ENCODE data around the gene NPAS2.

The NPAS2 gene

DNA sequence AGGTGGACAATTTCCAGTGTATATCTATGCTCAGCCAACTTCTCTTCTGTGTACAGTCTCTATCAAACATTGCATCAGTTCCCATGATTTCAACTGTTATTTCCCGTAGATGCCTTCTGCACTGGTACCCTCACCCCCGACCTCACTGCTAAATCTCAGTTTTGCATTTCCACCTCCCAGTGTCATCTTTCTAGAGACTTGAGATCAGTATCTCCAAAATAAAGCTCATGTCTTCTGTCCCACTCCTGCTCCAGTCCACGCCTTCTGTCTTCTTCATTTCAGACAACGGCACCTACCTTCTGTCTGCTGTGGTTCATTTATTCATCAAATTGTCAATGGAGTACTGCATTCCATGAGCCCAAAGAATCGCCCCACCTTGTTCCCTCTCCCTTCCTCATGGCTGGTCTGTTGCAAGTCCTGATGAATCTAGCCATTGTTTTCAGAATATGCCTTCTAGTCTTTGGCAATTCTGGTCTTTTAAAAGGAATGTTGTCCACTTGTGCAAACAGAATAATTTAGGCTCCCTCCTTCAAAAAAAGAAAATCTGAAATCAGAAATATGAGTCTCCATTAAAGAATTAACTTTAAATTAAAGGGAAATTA, 23.3 kb upstream of the NPAS2 start:
- no peak for DNase-seq

DNA sequence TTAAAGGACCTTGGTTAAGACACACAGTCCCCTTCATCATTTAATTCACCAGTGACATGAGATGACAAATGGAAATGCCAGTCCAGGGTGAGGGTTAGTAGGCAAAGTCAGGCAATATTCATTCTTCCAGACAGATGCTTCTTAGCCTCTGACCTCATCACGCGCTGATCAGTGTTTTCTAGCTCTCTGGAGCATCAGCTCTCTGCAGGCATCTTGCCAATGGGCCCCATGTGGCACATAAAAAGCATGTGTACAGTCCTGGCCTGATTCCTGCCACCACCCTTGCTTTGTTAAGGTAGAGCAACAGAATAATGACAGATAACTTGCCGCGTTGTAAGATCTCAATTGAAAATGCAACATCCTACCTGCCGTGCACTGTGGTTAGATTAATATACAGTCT, 20.3 kb upstream of the NPAS2 start:
- no peak for DNase-seq

DNA sequence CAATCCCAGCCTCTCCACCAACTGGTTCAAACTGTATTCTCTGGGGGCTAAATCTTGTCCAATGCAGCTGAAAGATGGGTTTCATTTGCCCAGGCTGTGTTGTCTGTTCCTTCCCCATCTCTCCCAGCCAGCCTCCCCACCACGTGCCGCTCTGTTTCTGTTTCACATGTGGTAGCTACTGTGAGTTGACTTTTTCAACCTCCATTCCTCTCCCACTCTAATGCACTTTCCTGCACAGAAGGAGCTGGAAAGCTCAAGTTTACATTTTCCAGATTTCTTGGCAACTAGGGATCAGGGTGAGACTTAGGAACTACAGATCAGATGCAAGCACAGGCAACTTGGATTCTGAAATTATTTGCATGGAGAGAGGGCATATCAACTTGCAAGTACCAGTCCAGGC, 19.0 kb upstream of the NPAS2 start:
- DNase-seq: no peak

DNA sequence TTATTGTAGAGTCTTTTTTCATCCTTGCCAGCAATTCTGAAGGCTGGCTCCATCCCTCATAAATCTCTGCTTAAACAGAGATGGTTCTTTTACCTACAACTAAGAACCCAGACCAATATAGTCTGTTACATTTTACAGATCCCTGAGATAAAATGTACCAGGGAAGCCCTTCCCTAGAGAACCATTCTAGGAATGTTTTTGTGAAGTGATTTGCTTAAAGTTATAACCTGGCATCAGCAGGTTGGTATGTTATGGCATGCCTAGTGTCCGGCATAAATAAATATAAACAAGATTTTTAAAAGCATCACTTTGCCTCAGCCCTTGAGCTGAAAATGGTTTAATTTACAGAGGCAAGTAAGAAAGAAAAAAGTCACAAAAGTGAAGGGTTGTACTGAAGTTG, 18.5 kb upstream of the NPAS2 start:
- no peak for DNase-seq

DNA sequence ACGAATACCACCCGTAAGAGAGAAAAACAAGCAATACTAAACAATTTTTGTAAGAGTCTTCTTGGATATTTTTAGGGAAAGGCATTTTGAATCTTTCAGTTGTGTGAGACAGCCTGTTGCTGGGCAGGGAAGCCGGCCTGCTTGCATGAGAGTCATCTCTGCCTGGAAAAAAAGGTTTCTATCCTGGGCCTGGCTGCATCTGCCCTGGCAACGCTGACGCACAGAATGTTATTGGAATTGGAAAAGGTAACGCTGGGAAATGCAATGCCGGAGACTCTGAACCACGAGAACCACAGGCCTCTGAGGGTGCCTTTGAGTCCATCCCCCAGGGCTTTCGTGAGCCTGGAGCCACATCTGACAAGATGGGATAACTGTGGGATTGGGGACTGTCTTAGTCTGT, 17.9 kb upstream of the NPAS2 start:
- no peak for DNase-seq

DNA sequence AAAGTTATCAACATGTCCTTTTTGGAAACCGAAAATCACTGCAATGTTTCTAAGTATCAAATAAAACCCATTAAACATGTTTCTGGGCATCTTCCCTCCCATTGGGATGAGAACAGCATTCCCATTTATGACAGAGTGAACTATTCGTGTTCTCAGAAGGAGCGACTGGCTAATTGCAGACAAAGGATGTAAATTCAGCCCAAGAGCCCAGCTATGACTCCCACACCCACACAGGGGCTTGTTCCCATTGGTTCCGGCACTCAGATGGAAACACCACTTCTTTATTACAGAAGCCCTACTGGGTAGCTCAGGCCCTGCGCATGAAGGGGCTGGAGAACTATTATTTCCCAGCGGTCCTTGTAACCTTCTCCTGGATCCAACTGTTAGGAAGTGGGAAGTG, 16.6 kb upstream of the NPAS2 start:
- DNase-seq: no peak

DNA sequence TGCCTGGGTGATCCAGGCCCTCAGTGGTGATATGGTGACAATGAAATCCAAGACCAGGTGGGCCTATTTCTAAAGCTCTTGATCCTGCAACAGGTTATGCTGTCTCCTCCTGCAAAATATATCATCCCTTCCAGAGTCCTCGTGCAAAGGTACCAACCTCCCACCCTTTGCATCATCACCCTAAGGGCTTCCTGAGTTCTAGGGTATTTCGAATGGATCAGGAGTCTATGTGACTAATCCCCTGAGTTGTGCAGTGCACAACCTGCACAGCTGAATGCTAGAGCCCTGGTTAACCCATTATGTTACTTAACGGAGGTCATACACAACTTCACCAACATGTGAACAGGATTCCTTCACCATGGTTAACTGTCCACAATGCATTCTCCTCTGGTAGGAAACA, 13.4 kb upstream of the NPAS2 start:
- no peak for DNase-seq

DNA sequence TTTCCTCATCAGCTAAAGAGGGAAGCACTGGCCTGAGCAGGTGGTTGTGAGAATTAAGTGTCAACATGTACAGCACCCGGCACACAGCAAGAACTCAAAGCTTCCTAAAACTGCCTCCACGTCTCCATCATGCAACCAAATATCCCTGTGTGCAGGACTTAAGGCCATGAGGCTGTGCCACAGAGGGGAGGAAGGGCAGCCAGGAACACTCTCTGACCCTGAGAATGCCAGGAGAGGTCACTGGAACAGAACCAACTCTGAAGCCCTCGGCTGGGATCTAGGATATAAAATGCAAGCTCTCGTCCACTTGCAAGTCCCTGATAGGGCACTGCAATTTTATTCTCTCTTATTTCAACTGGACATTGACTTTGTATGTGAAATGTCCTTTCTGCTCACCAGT, 12.2 kb upstream of the NPAS2 start:
- DNase-seq: no peak

DNA sequence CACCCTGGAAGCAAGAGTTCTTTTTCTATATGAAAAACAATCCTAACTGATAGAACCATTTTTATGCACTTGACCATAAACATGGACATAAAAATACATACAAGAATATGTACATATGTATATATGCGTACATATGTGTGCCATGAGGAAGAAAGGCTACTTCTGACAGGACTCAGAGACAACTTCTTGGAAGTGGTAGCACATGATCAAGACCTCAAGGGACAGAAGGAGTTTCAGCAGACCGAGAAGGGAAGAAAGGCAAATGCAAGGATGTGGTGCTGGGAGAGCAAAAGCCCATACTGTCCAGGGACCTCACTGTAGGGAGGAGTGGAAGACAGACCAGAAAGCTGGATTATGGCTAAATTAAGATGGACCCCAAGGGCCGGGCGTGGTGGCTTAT, 11.4 kb upstream of the NPAS2 start:
- DNase-seq: no peak

DNA sequence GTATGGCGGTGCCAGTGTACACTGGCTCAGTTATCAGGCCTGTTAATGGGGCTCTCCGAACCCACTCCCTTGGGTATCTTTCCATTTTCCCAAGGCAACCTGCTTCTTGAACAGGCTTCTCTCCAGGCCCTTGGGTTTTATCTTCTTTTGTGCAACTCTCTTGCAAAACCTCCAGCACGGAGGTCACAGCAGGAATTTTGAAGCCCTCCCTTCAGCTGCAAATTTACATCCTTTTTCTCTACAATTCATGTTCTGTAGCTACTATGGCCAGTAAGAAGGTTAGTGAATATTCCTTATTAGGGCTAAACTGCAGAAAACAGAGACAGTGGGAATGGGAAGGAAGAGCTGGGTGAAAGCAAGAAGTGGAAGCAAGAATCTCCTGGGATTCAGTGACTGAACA, 10.4 kb upstream of the NPAS2 start:
- no peak for DNase-seq

DNA sequence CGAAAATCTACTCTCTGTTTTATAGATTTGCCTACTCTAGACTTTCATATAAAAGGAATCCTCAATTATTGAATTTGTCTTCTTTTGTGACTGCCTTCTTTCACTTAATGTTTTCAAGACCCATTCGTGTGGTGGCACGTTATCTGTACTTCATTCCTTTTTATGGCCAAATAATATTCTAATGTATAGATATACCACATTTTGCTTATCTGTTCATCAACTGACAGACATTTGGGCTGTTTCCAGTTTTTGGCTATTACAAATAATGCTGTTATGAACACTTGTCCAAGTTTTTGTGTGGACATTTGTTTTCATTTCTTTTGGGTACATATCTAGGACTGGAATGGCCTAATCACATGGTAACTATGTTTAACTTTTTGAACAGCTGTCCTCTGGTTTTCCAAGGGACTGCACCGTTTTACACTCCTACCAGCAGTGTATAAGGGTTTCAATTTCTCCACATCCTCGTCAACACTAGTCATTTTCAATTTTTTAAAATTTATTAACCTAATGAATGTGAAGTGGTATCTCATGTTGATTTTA, 9.3 kb upstream of the NPAS2 start:
- DNase-seq: no peak

DNA sequence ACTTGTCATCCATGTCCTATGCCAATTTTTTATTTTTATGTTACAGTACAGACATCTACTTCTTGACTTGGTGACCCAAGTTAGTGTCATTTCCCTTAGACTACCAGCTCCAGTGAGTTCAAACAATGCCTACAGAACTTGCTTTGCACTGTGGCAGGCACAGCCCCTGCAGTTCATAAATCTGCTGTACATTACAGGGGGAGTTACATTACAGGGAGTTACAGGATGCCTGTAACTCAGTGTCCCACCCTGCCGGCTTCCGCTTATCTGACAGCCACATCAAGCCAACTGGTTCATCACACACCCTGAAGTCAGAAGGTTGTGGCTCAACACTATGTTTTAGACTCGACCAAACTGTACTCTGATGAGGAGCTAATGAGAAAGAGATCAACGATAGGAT, 7.8 kb upstream of the NPAS2 start:
- no peak for DNase-seq

DNA sequence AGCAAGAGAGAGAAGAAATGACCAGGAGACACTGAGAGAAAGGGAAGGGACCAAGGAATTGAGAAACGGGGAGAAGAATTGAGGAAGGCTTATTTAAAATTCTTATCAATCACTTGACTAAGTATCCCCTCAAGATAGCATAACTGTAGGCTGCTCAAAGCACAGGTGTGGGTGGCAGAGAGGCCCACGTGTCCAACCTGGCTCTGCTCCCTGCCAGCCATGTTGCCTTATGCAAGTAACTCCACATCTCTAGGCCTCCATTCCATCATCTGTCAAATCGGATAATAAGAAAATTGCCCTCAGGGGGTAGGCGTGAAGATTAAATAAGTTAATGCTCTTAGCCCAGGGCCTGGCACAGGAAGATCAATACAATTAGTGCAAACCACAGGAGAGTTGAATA, 7.4 kb upstream of the NPAS2 start:
- DNase-seq: no peak

DNA sequence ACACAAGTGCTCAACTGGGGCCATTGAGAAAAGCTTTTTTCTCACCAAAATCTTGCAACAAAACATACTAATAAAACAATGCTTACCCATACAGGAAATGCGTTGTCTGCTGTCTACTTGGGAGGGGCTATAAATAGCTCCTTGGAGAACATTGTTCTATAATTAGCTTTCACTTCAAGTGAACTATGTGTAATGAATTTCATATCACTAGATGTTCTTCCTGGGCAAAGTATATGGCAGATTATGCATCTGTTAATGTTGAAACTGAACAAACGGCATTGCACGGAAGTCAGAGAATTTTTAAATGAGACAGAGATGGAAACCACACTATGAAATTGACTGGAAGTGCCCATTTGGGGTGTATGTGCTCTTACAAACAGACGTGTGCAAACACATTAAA, 6.4 kb upstream of the NPAS2 start:
- no peak for DNase-seq

DNA sequence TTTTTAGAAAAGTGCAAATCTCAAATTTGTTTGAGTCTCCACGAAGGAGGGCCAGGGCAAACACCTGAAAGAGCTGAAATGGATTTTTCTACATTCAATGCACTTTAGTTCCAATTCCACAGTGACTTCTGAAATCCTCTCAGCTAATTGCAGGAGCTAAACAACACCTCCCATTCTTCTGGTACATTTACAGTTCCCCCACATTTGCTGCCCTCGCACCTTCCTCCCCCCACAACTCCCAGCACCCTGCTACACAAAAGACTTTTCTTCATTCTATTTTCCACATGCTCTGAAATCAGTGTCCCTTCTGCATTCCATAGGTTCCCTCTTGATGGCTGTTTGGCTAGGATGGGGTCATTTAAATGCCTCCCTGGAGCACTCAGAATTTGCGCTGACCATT, 5.9 kb upstream of the NPAS2 start:
- DNase-seq: no peak

DNA sequence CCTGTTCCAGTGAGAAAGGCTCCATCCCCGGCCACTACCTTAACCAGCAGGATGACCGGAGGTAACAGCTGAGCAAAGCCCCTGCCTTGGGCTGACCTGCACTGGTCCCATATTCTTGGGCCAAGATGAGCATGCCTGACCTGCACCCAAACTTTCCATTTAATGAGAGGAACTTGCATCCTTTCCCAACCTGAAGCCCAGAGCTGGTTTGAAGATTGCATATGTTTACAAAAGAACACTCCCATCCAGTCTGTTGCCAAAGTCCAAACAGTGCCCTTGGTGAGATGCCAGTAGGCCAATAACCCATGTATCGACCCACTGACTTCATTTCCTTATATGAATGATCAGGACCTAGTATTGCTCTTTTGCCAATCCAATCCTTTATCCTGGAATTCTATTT, 5.5 kb upstream of the NPAS2 start:
- DNase-seq: no peak

DNA sequence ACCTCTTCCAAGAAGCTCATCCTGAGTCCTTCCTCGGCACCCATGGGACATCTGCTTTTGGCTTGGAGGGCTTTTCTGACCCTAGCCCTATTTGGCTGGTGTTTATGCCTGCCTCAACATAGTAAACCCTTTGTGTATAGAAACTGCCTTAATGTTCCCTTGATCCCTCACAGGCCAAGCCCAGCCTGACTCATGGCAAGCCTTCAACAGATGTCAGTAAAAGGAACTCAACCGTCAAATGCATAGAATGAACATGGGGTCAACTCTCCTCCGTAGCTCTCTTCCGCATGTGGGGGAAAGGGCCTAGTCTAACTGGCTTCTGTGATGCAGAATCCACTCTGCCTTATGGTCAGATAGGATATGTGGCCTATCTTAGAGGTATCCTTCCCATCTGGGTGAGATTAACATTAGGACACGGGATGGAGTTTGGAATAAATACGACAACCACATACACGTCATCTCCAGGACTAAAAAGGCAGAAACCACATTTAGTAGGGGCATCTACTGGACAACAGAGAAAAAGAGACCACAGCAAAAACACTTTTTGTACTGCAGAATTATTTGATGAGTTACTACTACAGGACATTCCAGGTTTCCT, 2.5 kb upstream of the NPAS2 start:
- no peak for DNase-seq

DNA sequence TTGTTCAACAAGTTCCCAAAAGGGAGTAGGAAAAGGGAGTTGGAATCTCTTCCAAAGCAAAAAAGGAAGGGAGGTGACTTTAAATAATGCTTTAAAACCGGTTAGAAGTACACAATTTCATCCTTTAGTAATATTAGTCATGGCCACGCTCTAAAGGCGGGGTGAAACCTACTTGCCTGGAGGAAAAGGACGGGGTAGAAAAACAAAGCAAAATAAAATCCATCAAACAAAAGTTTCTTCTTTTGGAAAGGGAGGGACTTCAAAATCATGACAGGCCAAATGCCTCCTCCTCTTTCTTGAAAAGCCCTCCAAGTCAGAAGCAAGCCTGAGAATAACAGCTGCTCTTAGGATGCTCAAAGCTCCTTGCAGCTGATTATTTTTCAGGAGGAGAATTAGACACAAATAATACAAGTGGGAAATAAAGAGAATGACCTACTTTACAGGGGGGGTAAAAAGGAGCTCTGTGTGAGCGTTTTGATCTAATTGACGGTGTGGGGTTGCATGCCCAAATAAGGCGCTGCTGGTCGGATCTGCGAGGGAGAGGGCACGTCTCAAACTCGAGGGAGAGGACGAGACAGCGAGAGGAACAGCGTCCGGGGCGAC, 1.8 kb upstream of the NPAS2 start:
- no peak for DNase-seq

DNA sequence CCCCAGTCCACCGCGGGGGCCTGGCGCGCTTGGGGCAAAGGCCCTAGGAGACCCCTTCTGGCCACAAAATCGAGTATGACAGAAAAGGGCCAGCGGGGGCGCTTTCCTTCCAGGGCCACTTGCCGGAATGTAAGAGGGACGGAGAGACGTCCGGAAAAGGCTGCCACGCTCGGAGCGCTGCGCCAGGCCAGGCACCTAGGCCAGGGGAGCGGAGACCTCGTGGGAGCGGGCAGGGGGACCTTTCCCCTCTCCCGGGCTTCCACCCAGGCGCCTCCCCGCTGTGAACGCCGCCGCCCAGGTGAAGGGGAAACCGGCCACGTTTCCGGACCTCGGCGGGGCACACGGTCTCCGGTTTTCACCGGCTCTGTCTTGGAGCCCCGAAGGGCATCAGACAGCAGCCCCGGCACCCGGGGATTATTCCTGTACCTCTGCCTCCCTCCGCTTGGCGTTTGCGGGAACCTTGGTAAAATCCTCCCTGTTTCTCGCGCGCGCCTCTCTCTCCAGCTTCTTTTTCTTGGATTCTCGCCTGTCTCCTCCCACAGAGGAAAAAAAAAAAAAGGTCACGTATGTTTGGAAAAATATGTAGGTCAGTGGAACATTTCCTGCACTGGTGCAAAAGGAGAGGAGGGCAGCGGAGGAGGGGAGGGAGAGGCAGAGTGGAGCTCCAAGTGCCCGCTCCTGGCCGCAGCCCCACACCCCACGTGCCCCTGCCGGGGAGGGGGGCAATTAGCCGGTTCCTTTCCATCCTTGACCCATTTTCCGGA, 1.2 kb upstream of the NPAS2 start:
- DNase-seq: no peak

DNA sequence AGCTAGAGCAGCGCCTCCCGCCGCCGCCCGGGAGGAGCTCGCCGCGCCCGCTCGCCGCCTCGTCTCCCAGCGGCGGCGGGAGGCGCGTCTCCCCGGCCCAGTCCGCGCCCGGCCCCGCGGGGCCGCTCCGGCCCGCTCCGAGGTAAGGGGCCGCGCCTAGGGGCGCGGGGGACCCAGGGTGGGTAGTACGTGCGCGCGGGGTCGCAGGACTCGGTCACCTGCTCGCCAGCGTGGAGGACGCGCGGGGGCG, 259 bp downstream of the NPAS2 start:
- DNase-seq: no peak

DNA sequence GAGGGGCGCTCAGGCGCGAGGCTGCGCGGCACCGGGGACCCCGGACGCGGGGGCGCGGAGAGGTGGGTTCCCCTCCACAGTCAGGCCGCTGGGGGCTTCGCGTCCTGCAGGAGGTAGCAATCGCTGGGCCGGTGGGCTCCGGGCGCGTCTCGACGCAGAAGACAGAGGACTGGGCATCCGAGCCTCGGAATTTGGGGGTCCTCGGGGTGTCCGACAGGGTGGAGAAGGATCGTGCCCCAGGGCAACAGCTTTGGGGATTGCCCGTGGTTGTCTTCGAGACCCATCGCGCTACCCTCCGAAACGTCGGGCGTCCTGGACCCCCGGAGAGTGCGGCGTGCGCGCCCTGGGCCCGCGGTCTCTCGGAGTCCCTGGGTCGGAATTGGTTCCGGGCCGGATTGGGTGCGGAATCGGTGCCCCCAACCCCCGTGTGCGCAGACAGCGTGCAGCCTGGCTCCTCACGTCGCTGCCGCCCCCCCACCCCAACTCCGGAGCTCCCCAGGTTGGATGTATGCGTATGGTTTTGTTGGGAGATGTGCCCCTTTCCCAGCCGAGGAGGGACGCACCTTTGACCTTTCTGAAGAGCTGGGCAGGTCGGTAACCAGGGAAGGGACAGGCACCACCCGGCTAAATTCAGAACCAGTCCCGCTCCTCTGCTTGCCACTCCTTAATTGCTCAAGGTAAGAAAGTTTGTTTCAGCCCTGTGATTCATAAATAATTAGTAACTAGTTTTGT, 750 bp downstream of the NPAS2 start:
- no peak for DNase-seq

DNA sequence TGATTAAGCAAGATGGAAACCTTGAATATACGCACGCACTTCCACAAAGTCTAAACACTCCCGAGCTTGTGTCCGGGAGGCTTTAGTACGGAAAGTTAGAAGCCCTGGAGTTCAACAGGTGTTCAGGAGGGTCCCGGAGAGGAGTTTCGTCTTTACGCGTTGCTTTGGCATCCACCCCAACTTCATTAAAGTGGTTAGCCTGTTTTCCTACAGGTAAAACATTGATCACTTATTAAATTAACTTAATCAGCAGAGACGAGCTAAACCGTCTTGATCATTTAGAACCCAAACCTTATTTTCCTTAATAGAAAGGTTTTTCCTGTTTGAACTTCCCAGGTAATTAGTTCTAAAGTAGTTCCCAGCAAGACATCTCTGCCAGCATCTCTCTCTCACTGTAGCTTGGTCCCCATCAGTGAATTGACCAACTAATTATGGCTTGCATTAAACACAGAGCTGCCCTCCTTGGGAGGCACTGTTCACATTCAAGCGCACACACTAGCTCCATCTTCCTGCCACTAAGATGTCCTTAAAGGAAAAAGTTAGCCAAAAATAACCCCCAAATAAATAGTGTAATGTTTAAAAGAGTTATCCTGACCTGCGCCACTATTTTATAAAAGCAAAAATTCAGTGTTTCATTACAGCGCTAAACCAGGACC, 1.4 kb downstream of the NPAS2 start:
- DNase-seq: no peak

DNA sequence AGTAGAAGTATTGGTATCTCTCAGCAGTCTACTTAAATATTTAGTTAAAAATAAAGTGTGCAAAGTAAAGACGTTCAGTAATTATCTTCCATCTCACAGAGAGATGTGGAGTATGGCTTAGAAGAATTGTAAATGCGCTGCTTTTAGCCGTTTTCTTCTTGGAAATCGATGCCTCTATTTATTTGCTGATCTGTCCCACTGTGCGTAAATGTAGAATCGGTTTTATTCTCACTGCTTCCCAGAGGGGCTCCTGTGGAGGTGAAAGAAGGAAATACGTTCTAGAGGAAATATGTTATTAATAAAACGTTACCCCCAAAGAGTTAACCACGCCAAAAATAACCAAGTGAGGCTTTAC, 1.9 kb downstream of the NPAS2 start:
- no peak for DNase-seq
